ENCODE measurements around the gene PSMB5.

The PSMB5 gene

GRCh38 chr14:23067847-23068788 lies 33.4 kb upstream of the PSMB5 start:
- ATAC-seq (replicated peaks), result no peak
- Mint-ChIP-seq H3K9me3 (no peaks in the 10 kb centered on the region), H3K4me3 (peak overlapping the region; percentile 41 to 66), H3K4me1 (peaks cover 32 to 35% of the 10 kb centered on the region in 2 donors), H3K27ac (peak overlapping the region; percentile 62), H3K27me3 (no peaks in the 10 kb centered on the region), H3K36me3 (peaks cover 40 to 58% of the 10 kb centered on the region in 2 donors)
- DNase-seq, result no peak

GRCh38 chr14:23066855-23067744 lies 32.4 kb upstream of the PSMB5 start:
- Mint-ChIP-seq H3K27me3 (no peaks in the 10 kb centered on the region), H3K4me3 (no peak overlapping the region), H3K4me1 (peaks cover 29 to 31% of the 10 kb centered on the region in 2 donors), H3K36me3 (peaks cover 38 to 58% of the 10 kb centered on the region in 2 donors), H3K27ac (no peak overlapping the region), H3K9me3 (no peaks in the 10 kb centered on the region)
- ATAC-seq (replicated peaks), result no peak
- DNase-seq, result no peak

- Mint-ChIP-seq H3K27ac (no peak overlapping the region), H3K27me3 (no peaks in the 10 kb centered on the region), H3K4me3 (no peak overlapping the region), H3K36me3 (peaks cover 35 to 55% of the 10 kb centered on the region in 2 donors), H3K9me3 (no peaks in the 10 kb centered on the region), H3K4me1 (peaks cover 22 to 24% of the 10 kb centered on the region in 2 donors)
- no peak for DNase-seq
- ATAC-seq (replicated peaks), result no peak
Observed at GRCh38 chr14:23066368-23066767, 31.7 kb upstream of the PSMB5 start.

GRCh38 chr14:23063601-23064000 lies 28.9 kb upstream of the PSMB5 start:
- DNase-seq, result no peak
- H3K27ac Mint-ChIP-seq, result peak overlapping the region; percentile 51
- peaks cover 45 to 56% of the 10 kb centered on the region in 2 donors for H3K36me3 Mint-ChIP-seq
- H3K4me3 Mint-ChIP-seq, result no peak overlapping the region
- no peaks in the 10 kb centered on the region for H3K9me3 Mint-ChIP-seq
- H3K4me1 Mint-ChIP-seq, result peaks cover 13% of the 10 kb centered on the region in 2 donors
- H3K27me3 Mint-ChIP-seq, result no peaks in the 10 kb centered on the region
- ATAC-seq (replicated peaks), result no peak

- H3K36me3 Mint-ChIP-seq, result peaks cover 49 to 59% of the 10 kb centered on the region in 2 donors
- H3K4me1 Mint-ChIP-seq, result peaks cover 14 to 18% of the 10 kb centered on the region in 2 donors
- no peak for ATAC-seq (replicated peaks)
- no peak for DNase-seq
- no peak overlapping the region for H3K27ac Mint-ChIP-seq
- H3K27me3 Mint-ChIP-seq, result no peaks in the 10 kb centered on the region
- H3K9me3 Mint-ChIP-seq, result no peaks in the 10 kb centered on the region
- no peak overlapping the region for H3K4me3 Mint-ChIP-seq
Observed at GRCh38 chr14:23062002-23062401, 27.3 kb upstream of the PSMB5 start.

- no peak for ATAC-seq (replicated peaks)
- no peaks in the 10 kb centered on the region for H3K9me3 Mint-ChIP-seq
- no peak for DNase-seq
- peaks cover 40 to 46% of the 10 kb centered on the region in 2 donors for H3K36me3 Mint-ChIP-seq
- H3K27ac Mint-ChIP-seq, result peak overlapping the region; percentile 79
- no peaks in the 10 kb centered on the region for H3K27me3 Mint-ChIP-seq
- H3K4me3 Mint-ChIP-seq, result no peak overlapping the region
- H3K4me1 Mint-ChIP-seq, result peaks cover 24 to 31% of the 10 kb centered on the region in 2 donors
Observed at GRCh38 chr14:23060536-23061260, 26.0 kb upstream of the PSMB5 start.

GRCh38 chr14:23058654-23059504 lies 24.2 kb upstream of the PSMB5 start:
- H3K4me3 Mint-ChIP-seq, result peak overlapping the region in 1 of 2 donors; percentile 55
- no peaks in the 10 kb centered on the region for H3K27me3 Mint-ChIP-seq
- peak overlapping the region; percentile 70 for H3K27ac Mint-ChIP-seq

GRCh38 chr14:23057757-23058653 lies 23.3 kb upstream of the PSMB5 start:
- ATAC-seq (replicated peaks) (peak; percentile 70 to 79), DNase-seq (peak; percentile 74)
- Mint-ChIP-seq H3K4me3 (peak overlapping the region; percentile 84 to 89), H3K36me3 (peaks cover 24 to 32% of the 10 kb centered on the region in 2 donors), H3K27me3 (no peaks in the 10 kb centered on the region), H3K4me1 (peaks cover 25 to 31% of the 10 kb centered on the region in 2 donors), H3K27ac (peak overlapping the region; percentile 77), H3K9me3 (no peaks in the 10 kb centered on the region)

More at GRCh38 chr14:23058654-23059504, 24.2 kb upstream of the PSMB5 start:
- Mint-ChIP-seq H3K36me3 (peaks cover 29 to 38% of the 10 kb centered on the region in 2 donors), H3K4me1 (peaks cover 25 to 31% of the 10 kb centered on the region in 2 donors), H3K9me3 (no peaks in the 10 kb centered on the region)
- no peak for DNase-seq
- ATAC-seq (replicated peaks), result no peak

GRCh38 chr14:23056956-23057756 lies 22.5 kb upstream of the PSMB5 start, which contains the start of gene CDH24:
CDH24 (minus strand) TSS chr14:23057520; CDS start chr14:23055733, 1,787 bp downstream.
- H3K4me1 Mint-ChIP-seq, result peaks cover 25 to 31% of the 10 kb centered on the region in 2 donors
- peak; percentile 46 for DNase-seq

GRCh38 chr14:23056145-23056955 lies 21.6 kb upstream of the PSMB5 start:
- ATAC-seq (replicated peaks) (peak; percentile 77 to 79), DNase-seq (peak; percentile 61)
- Mint-ChIP-seq H3K27ac (peak overlapping the region; percentile 81), H3K27me3 (no peaks in the 10 kb centered on the region), H3K9me3 (no peaks in the 10 kb centered on the region), H3K4me3 (peak overlapping the region; percentile 80 to 84), H3K4me1 (peaks cover 25 to 31% of the 10 kb centered on the region in 2 donors), H3K36me3 (peaks cover 19 to 22% of the 10 kb centered on the region in 2 donors)

More at GRCh38 chr14:23056956-23057756, 22.5 kb upstream of the PSMB5 start, which contains the start of gene CDH24:
- peak within 1 kb of the TSS; percentile 81 for H3K27ac Mint-ChIP-seq
- peaks cover 24% of the 10 kb centered on the region in 2 donors for H3K36me3 Mint-ChIP-seq
- H3K9me3 Mint-ChIP-seq, result no peaks in the 10 kb centered on the region
- peak within 1 kb of the TSS; percentile 84 to 89 for H3K4me3 Mint-ChIP-seq
- H3K27me3 Mint-ChIP-seq, result no peaks in the 10 kb centered on the region
- ATAC-seq (replicated peaks), result peak; percentile 71 to 73

Measured in stimulated activated naive B cell treated with anti-CD40 and anti-IgM and Interleukin-4, amounts not matched to agents 10 μg/mL and 1 μg/mL and 100 μg/mL, for 72 hours (primary cell).